HK-2 (cell line): Measurements from ENCODE around the gene TMEM129.

Experiments
- DNase-seq: peaks from one replicate; pipeline ENCODE4 v3.0.0-alpha.2; 2018; ENCODE audit not compliant: unreplicated experiment

Gene TMEM129, protein sequence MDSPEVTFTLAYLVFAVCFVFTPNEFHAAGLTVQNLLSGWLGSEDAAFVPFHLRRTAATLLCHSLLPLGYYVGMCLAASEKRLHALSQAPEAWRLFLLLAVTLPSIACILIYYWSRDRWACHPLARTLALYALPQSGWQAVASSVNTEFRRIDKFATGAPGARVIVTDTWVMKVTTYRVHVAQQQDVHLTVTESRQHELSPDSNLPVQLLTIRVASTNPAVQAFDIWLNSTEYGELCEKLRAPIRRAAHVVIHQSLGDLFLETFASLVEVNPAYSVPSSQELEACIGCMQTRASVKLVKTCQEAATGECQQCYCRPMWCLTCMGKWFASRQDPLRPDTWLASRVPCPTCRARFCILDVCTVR

DNA sequence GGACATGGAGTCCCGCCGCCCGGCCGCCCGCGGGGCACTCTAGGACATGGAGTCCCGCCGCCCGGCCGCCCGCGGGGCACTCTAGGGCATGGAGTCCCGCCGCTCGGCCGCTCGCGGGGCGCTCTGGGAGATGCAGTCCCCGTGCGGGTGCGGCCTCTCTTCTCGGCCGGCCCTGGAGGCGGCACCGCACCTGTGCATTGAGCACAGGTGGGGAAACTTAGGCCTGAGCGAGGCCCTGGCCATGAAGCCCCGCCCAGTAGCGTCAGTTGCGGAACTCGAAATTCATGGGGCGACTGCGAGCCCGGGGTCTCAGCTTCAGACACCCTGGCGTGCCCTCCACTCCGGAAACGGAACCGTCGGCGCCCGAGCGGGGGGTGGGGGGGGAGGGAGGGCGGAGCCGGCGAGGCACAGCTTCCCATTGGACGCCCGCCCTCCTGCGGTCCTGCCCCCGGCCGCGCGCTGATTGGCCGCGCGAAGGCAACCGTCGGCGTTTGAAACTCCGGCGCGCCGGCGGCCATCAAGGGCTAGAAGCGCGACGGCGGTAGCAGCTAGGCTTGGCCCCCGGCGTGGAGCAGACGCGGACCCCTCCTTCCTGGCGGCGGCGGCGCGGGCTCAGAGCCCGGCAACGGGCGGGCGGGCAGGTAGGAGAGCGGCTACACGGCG lies at the start of gene TMEM129, which contains the start of gene TACC3:
Gene TMEM129 (minus strand): TSS at position 321 of the 663 bp plus-strand sequence. CDS start 486 bp downstream, outside the sequence.
Gene TACC3 (plus strand): TSS at position 519 of the 663 bp plus-strand sequence. CDS start 1,901 bp downstream, outside the sequence.
- peak; percentile 99 for DNase-seq

DNA sequence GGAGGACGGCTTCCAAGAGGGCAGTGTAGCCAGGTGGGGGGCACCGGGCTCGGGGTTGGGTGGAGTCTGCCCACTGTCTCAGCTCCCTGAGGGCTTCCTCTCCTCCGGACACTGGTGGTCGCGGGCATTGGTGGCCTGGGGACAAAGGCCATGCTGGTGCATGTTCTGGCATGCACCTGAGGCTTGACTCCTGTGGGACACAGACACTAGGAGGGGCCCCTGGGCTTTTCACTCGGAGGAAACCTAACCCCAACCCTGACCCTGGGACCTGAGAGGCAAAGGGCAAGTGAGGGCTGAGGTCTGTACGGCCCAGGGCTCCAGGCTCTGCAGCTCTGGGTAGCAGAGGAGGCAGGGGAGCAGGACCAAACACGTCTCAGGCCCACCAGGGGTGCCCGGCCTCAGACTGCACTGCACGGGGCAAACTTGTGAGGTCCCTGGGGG lies 49.7 kb upstream of the TMEM129 start:
- no peak for DNase-seq

DNA sequence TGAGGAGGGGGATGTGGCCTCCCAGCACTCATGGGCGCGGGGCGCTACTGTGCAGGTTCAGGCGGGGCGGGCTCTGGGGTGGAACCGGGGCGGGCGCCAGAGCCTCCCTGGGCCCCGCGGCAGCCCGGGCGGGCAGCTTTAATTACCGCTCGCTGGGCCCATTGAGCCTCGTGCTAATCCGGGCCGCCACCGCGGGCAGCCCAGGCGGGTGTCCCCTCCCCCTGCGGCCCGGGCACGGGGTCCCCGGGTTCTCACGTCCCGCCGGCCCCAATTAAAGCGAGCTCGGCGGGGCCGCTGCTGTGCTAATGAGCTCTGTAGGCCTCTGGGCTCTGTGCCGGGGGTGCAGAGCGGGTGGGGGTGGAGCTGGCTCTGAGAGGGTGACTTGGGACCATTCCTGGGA lies 49.1 kb upstream of the TMEM129 start:
- DNase-seq, result no peak

DNA sequence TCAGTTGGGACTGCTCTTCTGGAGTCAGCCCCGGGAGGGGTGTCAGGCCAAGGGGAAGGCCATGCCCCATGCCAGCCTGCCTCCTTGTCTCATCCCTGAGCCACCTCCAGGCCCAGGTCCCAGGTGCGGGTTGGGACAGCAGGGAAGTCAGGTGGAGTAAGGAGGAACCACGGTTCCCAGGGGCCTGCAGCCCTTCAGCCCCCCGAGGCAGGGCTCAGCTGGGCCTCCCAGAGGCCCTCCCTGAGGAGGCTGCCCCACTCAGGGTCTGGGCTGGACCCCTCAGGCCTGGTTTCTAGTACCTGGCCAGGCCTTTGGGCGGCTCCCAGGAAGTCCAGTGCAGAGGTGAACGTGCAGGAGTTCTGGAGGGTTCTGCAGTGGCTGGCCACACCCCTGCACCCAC lies 48.6 kb upstream of the TMEM129 start:
- DNase-seq, result no peak

DNA sequence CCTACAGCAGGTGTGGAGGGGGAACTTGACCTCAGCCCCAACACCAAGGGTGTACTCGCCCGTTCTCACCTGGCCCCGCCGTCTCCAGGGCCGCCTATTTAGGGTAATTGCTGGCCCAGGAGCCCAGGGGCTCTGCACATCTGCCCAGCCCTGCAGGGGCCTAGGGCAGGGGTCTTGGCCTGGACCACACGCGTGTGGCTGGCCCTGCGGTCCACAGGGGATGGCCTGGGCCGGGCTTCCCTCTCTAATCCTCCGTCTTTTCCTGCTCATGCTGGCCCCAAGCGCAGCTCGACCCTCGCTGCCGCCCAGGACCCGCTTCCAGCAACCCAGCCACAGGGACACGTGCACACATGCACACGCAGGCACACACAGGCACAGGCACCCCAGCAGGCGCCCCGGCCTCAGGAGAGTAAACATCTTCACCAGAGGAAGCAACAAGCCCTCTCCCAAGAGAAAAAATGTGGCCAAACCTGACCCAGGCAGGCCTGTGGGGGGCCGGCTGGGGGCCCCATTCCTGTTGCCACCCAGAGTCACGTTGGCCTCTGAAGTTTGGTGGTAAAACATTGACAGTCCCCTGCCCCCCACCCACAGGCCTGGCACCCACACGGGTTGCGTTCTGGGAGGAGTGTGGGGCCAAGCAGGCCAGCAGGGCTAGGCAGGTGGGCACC lies 47.4 kb upstream of the TMEM129 start:
- no peak for DNase-seq

DNA sequence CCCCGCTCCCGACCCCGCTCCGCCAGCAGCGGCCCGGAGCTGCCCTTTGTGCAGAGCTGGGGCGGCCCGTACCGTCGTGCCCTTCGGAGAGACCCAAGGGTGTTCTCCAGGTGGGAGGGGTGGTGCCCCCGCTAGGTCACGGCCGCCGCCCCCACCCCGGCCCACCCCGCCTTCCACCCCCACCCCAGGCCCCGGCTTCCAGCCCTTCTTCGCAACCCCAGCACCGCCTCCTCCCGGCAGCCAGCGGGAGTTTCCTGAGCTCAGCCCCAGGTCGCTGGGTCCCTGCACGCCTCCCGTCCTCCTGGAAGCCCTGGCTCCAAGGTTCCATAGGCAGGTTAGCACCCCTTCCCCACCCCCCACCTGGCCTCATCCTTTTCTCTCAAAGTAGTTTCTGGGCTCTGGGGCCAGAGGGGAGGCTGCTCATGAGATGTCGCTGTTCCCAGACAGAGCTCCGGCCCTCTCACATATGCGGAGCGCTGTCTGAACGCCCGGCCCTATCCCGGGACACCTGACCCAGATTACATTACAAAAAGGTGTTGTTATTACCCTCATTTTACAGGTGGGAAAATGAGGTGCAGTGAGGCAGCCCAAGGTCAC lies 46.7 kb upstream of the TMEM129 start:
- DNase-seq, result peak; percentile 68

DNA sequence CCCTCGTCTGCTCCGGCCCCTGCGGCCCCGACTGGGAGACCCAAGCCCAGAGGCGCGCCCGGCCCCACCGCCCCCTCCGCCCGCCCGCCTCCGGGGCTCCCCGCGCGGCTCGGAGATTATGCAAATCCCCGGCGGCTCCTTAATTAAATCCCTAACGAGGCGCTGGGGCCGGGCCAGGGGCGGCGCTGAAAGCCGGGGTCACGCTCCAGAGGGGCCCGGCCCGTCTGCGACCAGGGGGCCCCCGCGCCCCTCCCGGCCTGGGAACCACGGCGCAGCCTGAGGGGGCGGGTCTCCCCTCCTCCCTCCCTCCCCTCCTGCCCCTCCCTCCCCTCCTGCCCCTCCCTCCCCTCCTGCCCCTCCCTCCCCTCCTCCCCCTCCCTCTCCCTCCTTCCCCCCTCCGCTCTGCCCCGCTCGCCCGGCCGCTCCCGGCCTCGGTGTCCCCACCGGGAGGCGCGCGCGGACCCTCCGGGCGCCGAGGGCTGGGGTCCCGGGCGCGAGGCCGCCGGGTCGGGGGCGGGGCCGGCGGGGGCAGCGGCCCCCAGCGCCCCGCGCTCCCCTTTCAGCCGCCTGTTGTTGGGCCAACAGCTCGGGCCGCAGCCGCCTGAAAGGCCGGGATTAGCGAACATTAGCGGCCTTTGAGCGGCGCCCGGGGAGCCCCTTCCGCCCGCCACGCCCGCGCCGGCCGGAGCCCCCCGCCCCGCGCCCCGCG lies 46.1 kb upstream of the TMEM129 start:
- DNase-seq, result no peak

DNA sequence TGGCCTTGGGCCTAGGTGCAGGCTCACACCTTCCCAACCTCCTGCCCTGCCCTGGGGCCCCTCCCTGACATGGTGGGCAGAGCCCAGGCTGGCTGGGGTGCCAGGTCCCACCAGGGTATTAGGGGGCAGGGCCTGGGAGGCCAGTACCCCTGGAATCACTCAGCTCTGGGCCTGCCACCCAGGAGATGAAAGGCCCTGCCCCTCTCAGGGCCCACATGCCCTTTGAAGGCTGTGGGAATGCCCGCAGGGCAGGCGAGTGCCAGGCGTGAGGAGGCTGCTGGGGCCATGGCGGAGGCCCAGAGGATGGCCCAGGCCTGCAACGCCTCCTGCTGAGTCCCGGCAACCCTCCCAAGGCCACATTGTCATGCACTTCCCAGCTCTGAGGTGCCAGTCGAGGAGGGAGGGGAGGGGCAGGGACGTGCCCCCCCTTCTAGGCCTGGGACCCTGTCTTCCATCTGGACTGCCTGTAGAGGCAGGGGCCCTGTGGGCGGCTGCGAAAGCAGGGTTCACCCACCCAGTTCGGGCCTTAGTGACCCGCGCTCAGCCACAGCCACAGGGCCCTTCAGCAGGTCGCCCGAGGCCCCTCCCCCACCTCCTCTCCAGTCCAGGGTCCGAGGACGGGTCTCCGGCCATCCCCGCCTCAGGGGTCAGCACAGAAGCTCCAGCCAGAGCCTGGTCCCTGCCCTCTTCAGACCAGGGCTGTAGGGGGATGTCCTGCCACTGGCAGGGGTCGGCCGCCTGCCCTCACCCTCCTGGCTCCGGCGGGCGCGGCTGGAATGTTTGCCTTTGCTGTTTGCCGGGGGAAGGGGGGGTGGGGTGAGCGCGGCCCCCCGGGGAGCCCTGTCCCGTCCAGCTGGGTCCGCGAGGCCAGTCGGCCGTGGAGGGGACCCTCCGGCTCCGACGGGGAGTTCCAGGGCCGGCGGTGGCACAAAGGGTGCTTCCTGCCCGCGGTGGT lies 45.3 kb upstream of the TMEM129 start:
- DNase-seq, result no peak

DNA sequence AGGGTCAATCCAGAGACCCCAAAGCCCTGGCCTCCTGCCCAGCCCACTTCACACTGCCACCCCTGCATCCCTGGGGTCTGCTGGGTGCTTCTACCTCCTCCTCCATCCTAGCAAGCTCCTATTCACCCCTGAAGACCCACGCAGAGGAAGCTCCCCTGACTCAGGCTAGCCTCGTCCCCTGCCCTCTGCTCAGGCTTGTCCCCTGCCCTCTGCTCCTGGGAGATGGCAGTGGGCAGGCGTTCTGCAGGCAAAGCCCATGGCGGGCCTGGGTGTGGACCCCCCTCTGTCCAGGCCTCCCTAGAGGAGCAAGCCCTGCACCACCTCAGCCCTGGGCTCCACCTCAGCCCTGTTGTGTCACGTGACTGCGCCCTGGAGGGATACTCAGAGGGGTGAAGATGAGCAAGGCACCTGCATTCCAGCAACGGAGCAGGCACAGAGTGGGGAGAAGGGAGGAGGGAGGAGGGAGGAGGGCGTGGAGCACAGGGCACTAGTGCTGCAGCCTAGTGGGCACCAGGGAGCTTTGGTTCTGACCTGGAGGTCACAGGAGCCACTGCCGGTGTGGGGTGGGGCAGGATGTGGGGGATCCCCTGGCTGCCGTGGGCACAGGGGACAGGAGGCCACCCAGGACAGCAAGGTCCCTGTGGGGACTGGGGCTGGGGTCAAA lies 44.4 kb upstream of the TMEM129 start:
- DNase-seq, result no peak

DNA sequence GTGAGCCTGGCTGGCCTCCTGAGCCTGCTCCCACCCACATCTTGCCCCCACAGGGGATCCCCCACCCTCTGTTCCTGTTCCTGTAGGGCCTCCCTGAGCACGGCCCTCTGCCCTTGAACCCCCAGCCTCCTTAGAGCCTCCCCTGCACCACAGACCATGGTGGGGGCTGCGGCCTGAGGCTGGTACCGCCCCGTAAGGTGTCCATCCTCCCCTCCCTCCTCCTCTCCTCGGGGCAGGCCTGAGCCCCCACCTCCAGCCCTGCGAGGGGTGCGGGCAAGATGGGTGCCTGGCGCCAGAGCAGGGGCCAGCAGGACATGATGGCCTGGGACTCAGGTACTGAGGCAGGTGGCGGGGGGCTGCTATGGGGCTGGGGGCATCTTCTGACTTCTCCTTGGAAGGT lies 43.5 kb upstream of the TMEM129 start:
- DNase-seq, result no peak

DNA sequence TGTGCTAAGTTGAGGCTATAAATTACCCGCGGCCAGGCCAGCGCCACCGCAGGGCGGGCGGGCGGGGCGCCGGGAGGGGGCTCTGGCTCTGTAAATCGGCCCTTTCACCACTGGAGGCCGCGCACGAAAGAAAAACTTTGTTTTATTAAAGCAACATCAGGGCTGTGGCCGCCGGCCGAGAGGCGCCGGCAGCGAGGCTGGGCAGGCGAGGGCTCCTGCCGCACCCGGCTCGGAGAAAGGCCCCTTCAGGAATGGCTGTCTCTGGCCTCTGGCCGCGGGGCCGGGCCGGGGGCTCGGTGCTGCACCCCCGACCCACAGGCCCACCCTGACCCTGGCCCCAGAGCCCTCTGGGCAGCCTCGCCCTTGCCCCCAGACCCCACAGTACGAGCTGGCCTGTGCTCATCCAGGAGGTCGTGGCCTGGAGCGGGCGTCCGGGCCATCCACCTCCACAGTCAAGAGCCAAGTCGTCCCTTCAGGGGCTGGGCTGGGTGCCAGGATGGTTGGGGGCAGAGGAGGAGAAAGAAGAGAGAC lies 42.5 kb upstream of the TMEM129 start:
- DNase-seq, result no peak

DNA sequence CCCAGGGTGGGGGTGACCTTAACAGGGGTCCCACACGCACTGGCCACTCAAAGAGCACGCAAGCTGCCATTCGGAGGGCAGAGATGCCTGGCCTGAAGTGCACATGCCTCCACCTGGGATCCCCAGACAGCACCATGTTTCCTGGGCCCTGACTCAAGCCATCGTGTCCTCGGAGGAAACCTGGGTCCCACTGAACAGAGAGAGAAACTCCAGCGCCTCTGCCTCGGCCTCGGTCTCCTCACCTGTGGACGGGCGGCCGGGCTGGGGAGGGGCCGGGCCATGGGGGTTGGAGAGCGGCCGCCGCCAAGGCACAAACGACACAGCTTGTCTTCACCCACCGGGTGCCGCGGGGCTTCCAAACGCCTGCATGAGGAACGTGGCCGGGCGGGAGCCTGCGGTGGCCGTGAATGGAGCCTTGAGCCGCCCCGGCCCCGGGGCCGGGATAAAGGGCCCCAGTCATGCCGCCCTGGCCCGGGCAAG lies 42.0 kb upstream of the TMEM129 start:
- no peak for DNase-seq

DNA sequence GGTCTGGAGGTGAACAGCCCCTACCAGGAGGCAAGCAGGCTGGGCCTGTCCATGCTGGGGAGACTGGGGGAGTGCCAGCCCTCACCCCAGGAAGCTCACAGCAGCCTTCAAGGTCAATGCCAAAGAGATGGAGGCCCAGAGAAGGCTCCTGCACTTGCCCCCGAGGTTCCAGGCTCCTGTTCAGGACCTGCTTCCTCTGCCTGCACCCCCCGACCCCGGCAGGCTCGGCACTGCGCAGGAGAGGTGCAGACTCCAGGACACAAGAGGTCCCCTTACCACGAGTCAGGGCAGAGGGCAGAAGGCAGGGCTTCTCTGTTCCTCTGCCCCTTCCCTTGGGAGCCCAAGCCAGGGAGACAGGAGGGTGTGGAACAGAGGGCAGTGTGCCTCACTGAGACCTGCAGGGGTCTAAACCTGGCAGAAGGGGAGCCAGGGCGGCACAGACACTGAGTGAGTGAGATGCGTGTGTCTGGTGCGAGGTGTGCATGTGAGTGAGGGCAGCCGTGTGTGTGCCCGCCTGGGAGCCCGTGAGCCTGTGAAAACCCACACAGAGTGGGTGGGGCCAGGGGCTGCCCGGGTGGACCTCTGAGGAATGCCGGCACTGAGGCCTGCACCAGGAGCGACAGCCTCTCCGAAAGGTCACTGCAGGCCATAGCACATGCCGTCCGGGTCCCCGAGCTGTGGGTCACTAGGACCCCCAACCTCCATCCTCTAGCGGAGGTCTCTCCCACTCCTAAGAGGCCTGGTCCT lies 41.3 kb upstream of the TMEM129 start:
- no peak for DNase-seq

DNA sequence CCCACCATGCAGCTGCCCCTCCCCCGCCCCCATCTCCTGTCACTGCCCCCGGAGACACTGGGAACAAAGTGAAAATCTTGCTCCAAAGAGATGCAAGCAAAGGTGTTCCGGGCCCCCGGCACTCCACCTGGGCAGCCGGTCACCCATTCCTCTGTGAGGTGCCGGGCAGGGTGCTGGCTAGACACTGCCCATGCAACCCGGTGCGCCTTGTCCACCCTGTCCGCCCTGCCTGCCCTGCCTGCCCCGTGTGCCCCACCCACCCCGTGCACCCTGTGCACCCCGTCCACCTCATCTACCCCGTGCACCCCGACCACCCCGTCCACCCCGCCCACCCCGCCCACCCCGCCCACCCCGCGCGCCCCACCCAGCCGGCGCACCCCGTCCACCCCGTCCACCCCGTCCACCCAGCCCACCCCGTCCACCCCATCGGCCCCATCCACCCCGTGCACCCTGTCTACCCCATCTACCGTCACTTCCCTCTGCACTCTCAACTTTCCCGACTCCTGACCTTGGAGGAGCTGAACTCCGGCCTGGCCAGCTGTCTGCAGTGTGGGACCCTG lies 40.1 kb upstream of the TMEM129 start:
- no peak for DNase-seq

DNA sequence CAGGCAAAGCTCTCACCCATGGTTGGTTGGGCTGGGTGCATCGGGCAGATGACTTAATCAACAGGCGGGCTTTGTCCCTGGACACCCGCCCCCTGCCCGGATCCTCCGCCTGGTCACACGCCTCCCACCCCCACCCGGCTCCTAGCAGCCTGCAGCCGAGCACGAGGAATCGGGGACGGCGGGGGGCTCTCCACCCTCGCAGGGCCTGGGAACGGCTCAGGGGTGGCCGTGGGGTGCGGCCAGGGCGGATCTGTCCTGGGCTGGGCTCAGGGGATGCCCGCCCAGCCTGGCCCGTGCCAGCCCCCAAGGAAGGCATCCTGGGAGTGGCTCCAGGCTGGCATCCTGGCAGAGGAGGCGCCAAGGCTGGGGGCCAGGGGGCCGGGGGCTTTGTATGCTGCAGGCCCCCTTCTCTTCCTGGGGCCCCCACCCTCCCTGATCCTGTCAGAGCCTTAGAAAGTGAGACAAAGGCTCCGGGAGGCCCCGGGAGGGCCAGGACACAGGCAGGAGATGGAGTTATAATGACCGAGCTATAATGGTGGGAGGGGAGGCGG lies 39.5 kb upstream of the TMEM129 start:
- DNase-seq, result no peak

DNA sequence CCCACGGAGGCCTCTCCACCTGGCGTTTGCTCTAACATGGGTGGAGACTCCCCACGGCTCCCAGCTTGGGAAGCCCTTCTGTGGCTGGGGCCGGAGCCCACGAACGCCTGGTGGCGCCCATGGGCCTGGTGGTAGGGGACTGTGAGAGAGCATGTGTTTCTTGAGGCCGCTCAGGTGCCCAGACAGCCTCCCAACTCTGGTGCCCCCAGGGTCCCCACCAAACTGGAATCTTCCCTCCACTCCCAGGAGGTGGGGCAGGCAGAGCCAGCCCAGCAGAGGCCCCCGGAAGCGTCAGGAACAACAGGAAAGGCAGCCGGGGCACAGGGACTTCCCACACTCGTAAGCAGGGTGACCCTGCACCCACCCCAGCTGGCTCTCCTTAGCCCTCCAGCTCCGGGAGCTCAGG lies 38.7 kb upstream of the TMEM129 start:
- DNase-seq, result no peak

DNA sequence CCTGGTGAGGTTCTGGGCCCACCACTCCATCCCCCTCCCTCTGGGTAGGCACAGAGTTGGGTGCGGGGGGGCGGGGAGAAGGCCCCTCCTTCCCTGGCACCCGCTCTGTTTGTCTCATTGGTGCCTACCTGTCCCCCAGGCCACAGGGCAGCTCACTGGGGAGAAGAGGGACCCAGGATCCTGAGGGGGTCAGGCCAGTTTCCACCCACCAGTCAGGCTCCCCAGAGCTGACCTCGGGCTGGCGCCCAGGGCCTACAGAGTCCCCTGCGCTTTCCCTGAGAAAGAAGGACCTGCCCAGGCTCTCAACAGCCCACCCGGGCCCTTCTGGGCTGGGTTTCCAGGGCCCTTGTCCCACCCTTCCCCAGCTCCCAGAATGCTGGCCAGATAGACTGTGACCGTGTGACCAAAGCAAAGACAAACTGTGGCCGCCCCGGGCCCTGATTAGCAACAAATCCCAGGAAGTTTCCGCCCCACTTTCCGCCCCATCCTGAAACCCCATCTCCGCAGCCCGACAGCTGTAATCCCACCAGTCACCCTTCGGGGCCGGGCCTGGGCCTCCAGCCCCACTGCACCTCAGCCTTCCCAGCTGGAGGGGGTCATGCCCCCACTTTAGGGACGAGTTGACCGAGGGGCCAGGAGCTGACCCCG lies 38.2 kb upstream of the TMEM129 start:
- no peak for DNase-seq
